Activated T-cell treated with anti-CD3 and anti-CD28 coated beads, Interleukin-2, amount 50 U/mL, for 24 hours (primary cell): Measurements from ENCODE around the gene ZNF750.

Experiments used
- DNase-seq: peaks from one replicate; pipeline ENCODE4 v3.0.0-alpha.2; 2020
- H3K27ac Mint-ChIP-seq: 2 replicates; pipeline ENCODE4 v1.8.0; 2020; ENCODE audit warnings: mild to moderate bottlenecking, mixed read lengths
- H3K27me3 Mint-ChIP-seq: 2 replicates; pipeline ENCODE4 v1.8.0; 2020; ENCODE audit warnings: mixed read lengths
- H3K36me3 Mint-ChIP-seq: 2 replicates; pipeline ENCODE4 v1.8.0; 2020; ENCODE audit warnings: low read depth, mixed read lengths
- H3K4me1 Mint-ChIP-seq: 2 replicates; pipeline ENCODE4 v1.8.0; 2020; ENCODE audit warnings: low read depth, mixed read lengths
- H3K4me3 Mint-ChIP-seq: 2 replicates; pipeline ENCODE4 v1.8.0; 2020; ENCODE audit warnings: mild to moderate bottlenecking, moderate library complexity, mixed read lengths
- H3K9me3 Mint-ChIP-seq: 2 replicates; pipeline ENCODE4 v1.8.0; 2020; ENCODE audit warnings: mixed read lengths

Gene ZNF750

GRCh38 chr17:82876602-82877379, 37.0 kb upstream of the ZNF750 start:
- DNase-seq, result no peak
- peaks cover 56% of the 10 kb centered on the region for H3K36me3 Mint-ChIP-seq
- H3K9me3 Mint-ChIP-seq, result no peaks in the 10 kb centered on the region
- H3K4me1 Mint-ChIP-seq, result peaks cover 66% of the 10 kb centered on the region
- no peaks in the 10 kb centered on the region for H3K27me3 Mint-ChIP-seq
- peak overlapping the region; percentile 80 for H3K27ac Mint-ChIP-seq
- peak overlapping the region; percentile 23 for H3K4me3 Mint-ChIP-seq

DNA sequence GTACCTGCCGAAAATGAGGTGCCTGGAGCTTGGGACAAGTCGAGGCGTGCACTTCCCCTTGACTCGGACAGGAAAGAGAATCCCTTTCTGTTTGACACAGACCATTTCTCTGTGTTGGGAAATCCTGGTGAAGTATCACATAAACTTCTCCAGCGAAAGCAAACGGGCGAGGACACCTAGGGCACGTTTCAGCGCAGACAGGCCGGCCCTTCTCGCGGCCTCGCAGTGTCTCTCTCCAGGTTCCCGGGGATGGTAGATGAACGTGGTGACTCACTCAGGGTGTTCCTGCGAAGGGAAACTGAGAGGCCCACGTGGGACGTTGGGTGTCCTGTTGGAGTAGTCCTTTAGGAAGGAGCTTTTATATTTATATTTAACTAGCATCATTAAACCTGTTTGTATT, 36.3 kb upstream of the ZNF750 start:
- no peaks in the 10 kb centered on the region for H3K9me3 Mint-ChIP-seq
- peaks cover 66% of the 10 kb centered on the region for H3K4me1 Mint-ChIP-seq
- DNase-seq, result no peak
- H3K27ac Mint-ChIP-seq, result no peak overlapping the region
- H3K4me3 Mint-ChIP-seq, result no peak overlapping the region
- no peaks in the 10 kb centered on the region for H3K27me3 Mint-ChIP-seq
- peaks cover 60% of the 10 kb centered on the region for H3K36me3 Mint-ChIP-seq

DNA sequence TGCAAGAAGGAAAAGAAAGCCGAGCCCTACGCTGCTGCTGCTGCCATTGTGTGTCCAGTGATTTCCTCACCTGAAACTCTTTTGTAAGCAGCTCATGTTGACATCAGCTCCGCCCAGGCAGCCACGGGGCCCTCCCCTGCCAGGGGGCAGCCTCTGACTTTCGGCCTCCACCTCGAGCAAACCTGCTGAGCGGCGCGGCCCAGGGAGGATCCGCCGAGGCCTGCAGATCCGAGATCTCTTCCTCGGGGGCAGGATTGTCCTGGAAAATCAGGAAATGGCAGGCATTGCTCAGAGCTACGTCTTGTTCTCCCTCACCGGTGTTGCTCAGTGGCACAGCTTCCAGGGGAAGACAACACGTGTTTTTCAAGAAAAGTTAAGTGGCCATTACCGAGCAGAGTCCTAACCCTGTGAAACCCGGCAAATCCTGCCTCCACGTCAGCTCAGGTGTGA, 35.6 kb upstream of the ZNF750 start:
- peaks cover 67% of the 10 kb centered on the region for H3K4me1 Mint-ChIP-seq
- no peaks in the 10 kb centered on the region for H3K9me3 Mint-ChIP-seq
- H3K36me3 Mint-ChIP-seq, result peaks cover 67% of the 10 kb centered on the region
- H3K4me3 Mint-ChIP-seq, result no peak overlapping the region
- no peak overlapping the region for H3K27ac Mint-ChIP-seq
- no peaks in the 10 kb centered on the region for H3K27me3 Mint-ChIP-seq
- DNase-seq, result no peak

DNA sequence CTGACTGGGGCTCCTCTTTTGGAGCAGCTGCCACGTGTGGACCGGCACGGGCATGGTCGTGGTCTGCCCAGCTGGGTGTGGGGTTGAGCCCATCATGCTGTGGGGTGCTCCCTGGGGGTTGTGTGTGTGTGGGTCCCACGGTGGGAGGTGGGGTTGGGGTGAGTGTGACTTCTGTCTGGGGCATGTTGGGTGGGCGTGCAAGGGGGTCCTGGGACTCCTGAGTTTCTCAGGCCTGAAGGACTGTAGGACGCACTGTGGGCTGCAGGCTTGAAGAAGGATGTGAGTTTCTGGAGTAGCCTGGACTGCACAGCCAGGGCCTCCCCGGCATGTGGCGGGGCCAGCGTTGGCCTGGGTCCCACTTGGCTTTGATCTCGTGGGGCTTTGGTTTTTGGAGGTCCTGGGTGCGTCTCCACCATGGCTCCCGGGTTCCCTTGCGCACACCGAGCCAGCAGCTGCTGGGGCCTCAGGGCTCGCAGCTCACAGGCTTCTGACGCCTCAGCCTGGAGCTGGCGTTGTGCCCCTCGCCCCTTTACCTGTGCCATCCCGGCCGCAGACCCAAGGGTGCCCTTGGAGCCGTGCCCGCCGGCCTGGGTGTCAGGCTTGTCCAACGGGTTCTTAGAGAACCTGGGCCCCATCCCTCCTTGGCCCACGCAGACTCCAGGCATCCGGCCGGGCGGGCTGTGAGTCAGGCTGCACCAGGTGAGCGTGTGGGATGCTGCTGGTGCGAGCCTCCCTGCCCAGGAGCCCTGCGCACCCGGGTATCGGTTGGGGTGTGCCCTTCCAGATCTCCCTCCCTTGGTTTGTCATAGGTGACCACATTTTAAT, 34.4 kb upstream of the ZNF750 start:
- DNase-seq, result no peak
- peaks cover 72% of the 10 kb centered on the region for H3K36me3 Mint-ChIP-seq
- H3K9me3 Mint-ChIP-seq, result no peaks in the 10 kb centered on the region
- peaks cover 63% of the 10 kb centered on the region for H3K4me1 Mint-ChIP-seq
- no peak overlapping the region for H3K4me3 Mint-ChIP-seq
- no peaks in the 10 kb centered on the region for H3K27me3 Mint-ChIP-seq
- H3K27ac Mint-ChIP-seq, result no peak overlapping the region

GRCh38 chr17:82873521-82873920, 33.7 kb upstream of the ZNF750 start:
- no peaks in the 10 kb centered on the region for H3K9me3 Mint-ChIP-seq
- H3K4me1 Mint-ChIP-seq, result peaks cover 59% of the 10 kb centered on the region
- H3K27me3 Mint-ChIP-seq, result no peaks in the 10 kb centered on the region
- H3K27ac Mint-ChIP-seq, result no peak overlapping the region
- DNase-seq, result no peak
- no peak overlapping the region for H3K4me3 Mint-ChIP-seq
- H3K36me3 Mint-ChIP-seq, result peaks cover 66% of the 10 kb centered on the region

DNA sequence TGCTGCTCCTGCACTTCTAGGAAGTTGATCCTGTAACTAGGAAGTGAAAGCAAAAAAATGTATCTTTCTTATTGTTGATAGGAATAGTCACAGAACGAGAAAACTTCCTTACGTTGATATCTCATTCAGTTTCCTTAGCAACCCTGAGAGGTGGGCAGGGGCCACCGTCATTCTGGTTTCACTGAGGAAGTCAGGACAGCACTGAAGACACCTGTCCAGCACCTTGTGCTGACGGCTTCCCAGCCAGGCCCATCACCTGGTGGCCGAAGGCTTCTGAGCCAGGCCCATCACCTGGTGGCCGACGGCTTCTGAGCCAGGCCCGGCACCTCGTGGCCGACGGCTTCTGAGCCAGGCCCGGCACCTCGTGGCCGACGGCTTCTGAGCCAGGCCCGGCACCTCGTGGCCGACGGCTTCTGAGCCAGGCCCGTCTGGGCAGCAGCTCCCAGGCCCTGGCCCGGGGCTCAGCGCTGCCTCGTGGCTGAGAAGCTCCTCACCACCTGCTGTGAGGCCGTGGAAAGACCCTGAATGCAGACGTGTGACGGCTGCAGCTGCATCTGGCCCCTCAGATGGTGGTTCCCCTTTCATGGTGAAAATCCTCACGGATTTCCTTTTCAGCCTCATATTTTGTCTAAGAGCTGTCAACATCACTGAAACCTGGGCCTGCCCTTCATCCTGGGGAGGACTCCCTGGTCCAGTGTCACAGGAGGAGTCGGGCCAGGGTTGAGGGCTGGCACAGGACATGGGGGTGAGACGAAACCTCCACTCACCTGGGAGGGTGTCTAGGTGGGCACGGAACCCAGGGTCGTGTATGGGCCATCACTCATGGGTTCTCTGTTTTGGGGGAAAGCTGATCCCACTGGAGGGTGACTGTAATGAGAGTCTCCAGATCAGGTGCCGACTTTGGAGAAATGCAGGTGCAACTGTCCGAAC, 33.0 kb upstream of the ZNF750 start:
- Mint-ChIP-seq H3K27ac (no peak overlapping the region), H3K4me3 (no peak overlapping the region), H3K9me3 (no peaks in the 10 kb centered on the region)

DNA sequence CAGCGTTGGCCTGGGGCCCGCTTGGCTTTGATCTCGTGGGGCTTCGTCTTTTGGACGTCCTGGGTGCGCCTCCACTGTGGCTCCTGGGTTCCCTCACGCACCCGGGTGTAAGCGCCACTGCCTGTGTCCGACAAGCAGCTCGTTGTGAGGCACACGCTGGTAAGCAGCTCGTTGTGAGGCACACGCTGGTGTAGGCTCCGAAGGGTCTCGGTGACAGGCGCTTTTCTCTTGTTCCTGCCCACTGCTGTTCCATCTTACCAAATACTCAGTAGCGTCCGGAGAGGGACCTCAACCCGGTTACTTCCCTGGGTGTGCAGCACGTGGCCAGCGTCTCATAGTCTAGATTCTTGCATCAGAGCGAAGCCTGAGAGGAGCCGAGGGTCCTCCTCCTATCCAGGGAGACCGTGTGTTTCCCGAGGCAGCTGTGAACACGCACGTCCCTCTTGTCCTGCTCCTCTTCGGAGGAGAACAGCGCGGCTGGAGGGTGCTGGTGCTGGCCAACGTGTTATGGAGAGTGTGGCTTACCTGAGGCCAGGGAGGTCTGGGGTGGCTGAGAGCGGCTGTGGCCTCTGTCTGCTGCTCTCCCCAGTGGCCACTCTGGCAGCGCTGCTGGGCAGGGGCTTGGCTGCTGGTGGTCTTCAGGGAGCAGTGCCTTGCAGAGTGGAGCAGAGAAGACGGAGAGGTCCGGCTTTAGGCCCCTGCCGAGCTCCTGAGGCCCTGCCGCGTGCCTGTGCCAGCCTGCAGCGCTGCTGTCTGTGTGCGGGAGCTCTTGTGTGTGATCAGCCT, 32.1 kb upstream of the ZNF750 start:
- Mint-ChIP-seq H3K9me3 (no peaks in the 10 kb centered on the region), H3K36me3 (peaks cover 58% of the 10 kb centered on the region), H3K4me3 (no peak overlapping the region), H3K4me1 (peaks cover 53% of the 10 kb centered on the region), H3K27ac (peak overlapping the region; percentile 22), H3K27me3 (no peaks in the 10 kb centered on the region)
- no peak for DNase-seq

More for the DNA sequence above, 33.0 kb upstream of the ZNF750 start:
- DNase-seq, result no peak
- Mint-ChIP-seq H3K4me1 (peaks cover 54% of the 10 kb centered on the region), H3K36me3 (peaks cover 59% of the 10 kb centered on the region), H3K27me3 (no peaks in the 10 kb centered on the region)

- peaks cover 53% of the 10 kb centered on the region for H3K4me1 Mint-ChIP-seq
- H3K27me3 Mint-ChIP-seq, result no peaks in the 10 kb centered on the region
- peak overlapping the region; percentile 55 for H3K27ac Mint-ChIP-seq
- no peaks in the 10 kb centered on the region for H3K9me3 Mint-ChIP-seq
- DNase-seq, result no peak
- H3K36me3 Mint-ChIP-seq, result peaks cover 57% of the 10 kb centered on the region
- no peak overlapping the region for H3K4me3 Mint-ChIP-seq
Measured at GRCh38 chr17:82871056-82871775, 31.4 kb upstream of the ZNF750 start.

GRCh38 chr17:82870541-82870940, 30.7 kb upstream of the ZNF750 start:
- peak overlapping the region; percentile 55 for H3K27ac Mint-ChIP-seq
- H3K9me3 Mint-ChIP-seq, result no peaks in the 10 kb centered on the region
- H3K4me3 Mint-ChIP-seq, result no peak overlapping the region
- H3K4me1 Mint-ChIP-seq, result peaks cover 55% of the 10 kb centered on the region
- no peak for DNase-seq
- peaks cover 51% of the 10 kb centered on the region for H3K36me3 Mint-ChIP-seq
- no peaks in the 10 kb centered on the region for H3K27me3 Mint-ChIP-seq

DNA sequence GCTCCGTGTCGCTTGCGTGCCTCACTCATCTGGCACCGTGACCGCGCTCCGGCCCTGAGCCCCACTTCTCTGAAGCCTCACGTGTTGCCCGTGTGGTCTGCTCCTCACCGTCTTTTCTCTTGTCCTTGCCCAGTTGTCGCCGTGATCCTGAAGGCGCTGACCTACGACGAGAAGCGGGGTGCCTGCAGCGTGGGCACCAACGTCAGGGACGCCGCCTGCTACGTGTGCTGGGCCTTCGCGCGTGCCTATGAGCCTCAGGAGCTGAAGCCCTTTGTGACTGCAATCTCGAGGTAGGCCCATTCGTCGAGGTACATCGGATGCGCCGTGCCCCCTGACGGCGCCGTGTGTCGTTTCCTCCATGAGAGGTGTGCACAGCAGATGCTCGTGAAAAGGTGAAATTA, 30.3 kb upstream of the ZNF750 start:
- H3K27ac Mint-ChIP-seq, result peak overlapping the region; percentile 55
- no peaks in the 10 kb centered on the region for H3K9me3 Mint-ChIP-seq
- DNase-seq, result no peak
- H3K4me1 Mint-ChIP-seq, result peaks cover 57% of the 10 kb centered on the region
- no peaks in the 10 kb centered on the region for H3K27me3 Mint-ChIP-seq
- H3K4me3 Mint-ChIP-seq, result no peak overlapping the region
- H3K36me3 Mint-ChIP-seq, result peaks cover 47% of the 10 kb centered on the region

DNA sequence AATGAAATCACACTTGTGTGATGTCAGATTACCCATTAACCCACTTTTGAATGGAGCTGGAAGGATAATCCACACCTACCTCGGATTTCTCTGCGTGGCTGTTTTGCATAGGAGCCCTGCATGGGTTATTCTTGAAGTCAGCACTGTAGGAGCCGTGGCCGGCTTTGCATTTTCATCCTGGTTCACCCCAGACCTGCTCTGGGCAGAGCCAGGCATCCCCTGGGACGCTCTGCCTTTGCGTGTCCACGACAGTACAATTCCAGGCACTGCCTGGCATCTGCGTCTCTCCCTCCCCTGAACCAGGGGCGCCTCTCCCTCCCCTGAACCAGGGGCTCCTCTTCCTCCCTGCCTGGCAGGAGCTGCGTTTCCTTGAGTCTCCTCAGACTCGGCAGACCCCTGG, 29.7 kb upstream of the ZNF750 start:
- Mint-ChIP-seq H3K36me3 (peaks cover 42% of the 10 kb centered on the region), H3K4me1 (peaks cover 56% of the 10 kb centered on the region), H3K9me3 (no peaks in the 10 kb centered on the region), H3K27me3 (no peaks in the 10 kb centered on the region), H3K4me3 (no peak overlapping the region), H3K27ac (no peak overlapping the region)
- no peak for DNase-seq

- Mint-ChIP-seq H3K4me1 (peaks cover 65% of the 10 kb centered on the region), H3K27ac (no peak overlapping the region)
- no peak for DNase-seq
Measured at GRCh38 chr17:82868715-82869131, 28.9 kb upstream of the ZNF750 start.

DNA sequence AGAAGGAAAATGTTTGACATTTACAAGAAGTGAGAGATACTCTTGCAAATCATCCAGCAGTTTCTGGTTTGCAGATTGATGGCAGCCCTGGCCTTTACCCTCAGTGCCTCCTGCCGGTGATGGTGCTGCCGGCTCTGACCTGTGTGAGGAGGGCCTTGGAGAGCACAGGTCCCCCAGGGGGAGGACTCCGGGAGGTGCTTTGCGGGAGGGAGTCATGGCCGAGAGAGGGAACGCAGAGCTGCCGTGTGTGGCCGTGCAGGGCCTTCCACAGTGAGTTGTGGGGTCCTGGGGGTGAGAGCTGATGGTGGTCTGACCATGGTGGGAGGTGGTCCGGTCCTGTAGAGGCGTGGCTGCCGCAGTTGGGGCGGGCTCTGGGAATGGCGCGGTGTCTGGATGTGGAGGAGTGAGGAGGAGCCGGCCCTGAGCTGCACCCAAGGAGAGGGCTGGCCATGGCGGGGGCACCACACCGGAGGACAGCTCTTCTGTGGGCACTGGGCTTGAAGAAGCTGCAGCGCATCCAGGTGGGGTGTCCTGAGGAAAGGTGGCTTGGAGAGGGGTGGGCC, 28.0 kb upstream of the ZNF750 start:
- H3K4me1 Mint-ChIP-seq, result peaks cover 73% of the 10 kb centered on the region
- H3K4me3 Mint-ChIP-seq, result no peak overlapping the region
- H3K27ac Mint-ChIP-seq, result peak overlapping the region; percentile 33
- peaks cover 33% of the 10 kb centered on the region for H3K36me3 Mint-ChIP-seq
- DNase-seq, result no peak
- no peaks in the 10 kb centered on the region for H3K27me3 Mint-ChIP-seq
- H3K9me3 Mint-ChIP-seq, result no peaks in the 10 kb centered on the region

More at GRCh38 chr17:82868715-82869131, 28.9 kb upstream of the ZNF750 start:
- H3K4me3 Mint-ChIP-seq, result no peak overlapping the region
- H3K9me3 Mint-ChIP-seq, result no peaks in the 10 kb centered on the region
- no peaks in the 10 kb centered on the region for H3K27me3 Mint-ChIP-seq
- peaks cover 40% of the 10 kb centered on the region for H3K36me3 Mint-ChIP-seq
